Measurements from ENCODE around the gene COL5A1.

GRCh38 chr9:134634176-134634575 lies 7.4 kb upstream of the COL5A1 start:
- TF ChIP-seq CSRNP3 (CRISPR knock-in tag; IDR thresholded peaks at IDR 0.05) = no peak
- TF ChIP-seq CSDC2 (CRISPR knock-in tag; IDR thresholded peaks at IDR 0.05) = no peak
- no peak for TF ChIP-seq ARNTL (CRISPR knock-in tag; IDR thresholded peaks at IDR 0.05; ENCODE audit: borderline replicate concordance, low read depth)
- no peak for TF ChIP-seq OSR1 (CRISPR knock-in tag; IDR thresholded peaks at IDR 0.05)
- no peak for TF ChIP-seq GLIS3 (CRISPR knock-in tag; IDR thresholded peaks at IDR 0.05)
- TF ChIP-seq TCF4 (CRISPR knock-in tag; IDR thresholded peaks at IDR 0.05; ENCODE audit: borderline replicate concordance) = no peak
- TF ChIP-seq TOX (CRISPR knock-in tag; IDR thresholded peaks at IDR 0.05; ENCODE audit: borderline replicate concordance) = no peak
- no peak for TF ChIP-seq ZNF70 (CRISPR knock-in tag; IDR thresholded peaks at IDR 0.05)

Data from SK-N-SH treated with all-trans-retinoic acid at 6 μM for 48 hours (cell line).